ENCODE measurements around the gene TCERG1L.
"Not testable (repeated sequence)": the region's sequence is repeated elsewhere in the genome, so short reads cannot be mapped to it uniquely, and the experiment has no call there.

The TCERG1L gene

DNA sequence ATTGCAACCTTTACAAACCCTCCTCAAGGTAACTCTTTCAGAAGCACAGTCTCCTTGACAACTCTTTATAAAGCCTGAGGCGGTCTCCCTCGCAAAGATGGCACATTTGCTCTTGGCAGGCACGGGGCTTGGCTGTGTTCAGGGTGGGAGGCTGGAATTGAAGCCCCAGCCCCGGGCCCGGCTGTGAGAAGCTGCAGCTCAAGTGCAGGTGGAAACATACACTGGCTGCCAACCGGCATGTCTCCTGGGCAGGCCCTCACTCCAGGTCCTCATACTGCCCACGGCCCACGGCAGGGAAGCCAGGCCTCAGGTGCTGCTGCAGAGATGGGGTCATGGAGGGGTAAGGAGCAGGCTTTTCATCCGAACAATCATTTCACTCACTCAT lies 194.5 kb downstream of the TCERG1L start:
- DNase-seq, result no peak

DNA sequence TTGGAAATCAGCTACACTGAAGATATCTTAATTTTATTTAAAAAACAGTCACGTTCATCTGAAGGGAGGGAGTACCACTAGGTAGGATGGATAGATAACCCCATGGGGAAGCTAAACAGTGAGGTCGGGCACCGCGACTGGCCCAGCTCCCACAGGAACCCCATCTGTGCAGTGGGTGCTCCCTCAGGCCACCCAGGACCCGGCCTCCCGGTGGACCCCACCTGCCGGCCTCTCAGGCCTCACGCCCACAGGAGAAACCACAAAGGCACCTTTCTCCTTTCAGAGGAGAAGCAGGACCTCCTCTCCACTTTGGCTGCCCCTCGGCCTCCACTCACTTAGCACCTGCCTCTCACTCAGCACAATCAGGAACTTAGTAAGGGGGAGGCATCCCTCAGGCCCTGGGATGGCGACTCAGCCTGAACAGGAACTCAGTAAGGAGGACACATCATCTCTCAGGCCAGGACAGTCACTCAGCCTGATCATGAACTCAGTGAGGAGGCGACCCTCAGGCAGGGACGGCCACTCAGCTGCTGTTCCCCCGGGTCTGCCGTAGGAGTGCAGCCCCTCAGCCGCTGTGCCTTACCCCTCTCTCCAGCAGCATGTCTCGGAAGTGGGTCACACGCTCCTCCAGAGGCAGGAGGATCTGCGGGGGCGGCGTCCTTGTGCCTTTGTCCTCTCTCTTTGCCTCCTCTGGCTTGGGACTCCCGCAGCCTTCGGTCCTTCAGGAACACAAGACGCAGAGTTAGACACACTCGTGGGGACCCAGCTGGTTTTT lies 195.1 kb downstream of the TCERG1L start:
- no peak for DNase-seq

DNA sequence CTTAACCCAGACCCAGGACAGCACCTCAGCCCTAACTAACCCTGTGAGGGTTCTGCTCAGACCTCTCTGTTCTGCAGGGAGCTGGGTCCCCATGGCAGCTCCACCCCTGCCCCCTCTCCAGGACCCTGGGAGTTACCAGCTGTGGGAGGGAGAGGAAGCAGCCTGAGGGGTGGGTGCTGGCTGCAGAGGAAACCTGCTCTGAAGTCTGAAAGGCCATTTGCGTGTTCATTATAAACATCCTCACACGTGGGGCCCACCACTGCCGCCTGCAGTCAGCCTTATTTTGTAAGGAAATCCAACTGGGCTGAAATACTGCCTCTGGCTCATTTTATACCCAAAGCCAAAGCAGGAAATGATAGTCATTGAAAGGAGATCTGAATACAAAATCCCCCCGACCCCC lies 195.7 kb downstream of the TCERG1L start:
- no peak for DNase-seq

DNA sequence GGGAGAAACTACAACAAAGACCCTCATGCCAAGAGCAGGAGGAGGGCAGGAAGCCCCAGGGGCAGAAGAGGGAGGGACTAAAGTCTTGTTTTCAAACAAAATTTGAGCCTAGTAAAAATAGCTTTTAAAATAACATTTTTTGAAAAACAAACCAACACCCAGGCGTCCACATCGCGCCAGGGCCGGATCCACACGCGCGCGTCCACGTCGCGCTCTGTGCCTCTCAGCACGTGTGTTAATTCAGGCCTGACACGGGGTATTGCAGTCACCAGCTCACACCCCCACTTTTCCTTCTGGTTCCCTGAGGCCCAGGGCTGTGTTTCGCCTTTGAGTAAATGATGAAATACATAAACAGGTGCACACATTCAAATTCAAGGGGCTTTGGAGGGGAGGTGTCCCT lies 196.2 kb downstream of the TCERG1L start:
- DNase-seq, result no peak

DNA sequence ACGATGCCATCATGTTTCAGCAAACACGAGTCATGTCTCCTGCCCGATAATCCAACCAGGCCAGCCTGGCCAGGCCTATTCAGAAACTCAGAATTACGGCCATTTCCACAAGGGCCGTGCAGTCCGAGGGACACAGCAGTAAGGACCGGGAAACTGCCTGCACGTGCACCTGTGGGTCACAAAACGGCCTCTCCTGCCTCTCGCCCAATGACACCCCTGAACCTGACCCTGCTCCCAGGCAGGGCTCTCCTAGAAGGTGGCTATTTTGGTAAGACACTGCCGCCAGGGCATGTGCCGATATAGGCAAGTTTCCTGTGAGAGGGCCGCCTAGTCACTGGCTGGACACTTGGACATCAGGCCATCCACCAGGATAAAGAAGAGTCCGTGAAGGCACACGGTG lies 196.7 kb downstream of the TCERG1L start:
- DNase-seq, result no peak

DNA sequence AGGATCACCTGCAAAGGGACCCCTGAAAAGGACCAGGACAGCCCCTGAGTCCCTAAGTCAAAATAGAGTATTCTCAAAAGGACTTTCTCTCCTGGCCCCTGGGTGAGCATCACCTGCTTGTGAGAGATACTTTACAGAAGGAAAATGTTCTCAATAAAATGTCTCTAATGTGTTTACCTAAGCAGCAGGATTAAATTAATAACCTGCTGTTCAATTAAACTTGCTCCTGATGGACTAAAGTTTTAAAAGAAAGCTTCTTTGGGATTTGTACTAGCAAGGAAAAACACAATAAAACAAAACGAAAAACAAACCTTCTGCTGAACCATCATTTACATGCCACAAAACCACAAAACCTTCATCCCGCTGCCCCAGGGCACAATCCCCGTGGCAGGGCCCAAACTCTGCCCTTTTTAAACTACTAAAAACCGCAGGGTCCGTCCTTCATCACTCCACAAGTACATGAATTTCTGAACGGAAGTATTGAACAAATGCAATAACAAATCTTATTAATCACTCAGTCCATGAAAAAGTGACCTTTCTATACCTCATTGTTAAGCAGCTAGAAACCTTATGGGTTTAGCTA lies 197.7 kb downstream of the TCERG1L start:
- DNase-seq, result no peak

DNA sequence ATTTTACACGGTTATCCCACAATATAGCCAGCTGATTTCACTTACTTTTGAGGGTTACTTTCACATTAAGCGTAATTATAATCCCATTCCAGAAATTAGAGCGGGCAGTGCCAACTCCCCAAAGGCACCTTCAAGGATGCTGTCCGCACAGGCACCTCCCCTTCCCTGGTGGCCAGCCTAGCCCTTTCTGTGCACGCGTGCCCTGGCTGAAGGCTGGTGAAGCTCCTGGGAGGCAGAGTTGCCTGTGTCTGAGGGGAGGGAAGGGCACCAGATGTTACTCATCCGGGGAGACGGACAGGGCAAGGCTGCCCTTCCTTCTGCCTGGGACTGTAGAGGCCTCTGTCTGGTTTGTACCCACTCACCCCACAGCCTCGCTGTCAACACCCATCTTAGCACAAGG lies 198.4 kb downstream of the TCERG1L start:
- DNase-seq, result no peak

DNA sequence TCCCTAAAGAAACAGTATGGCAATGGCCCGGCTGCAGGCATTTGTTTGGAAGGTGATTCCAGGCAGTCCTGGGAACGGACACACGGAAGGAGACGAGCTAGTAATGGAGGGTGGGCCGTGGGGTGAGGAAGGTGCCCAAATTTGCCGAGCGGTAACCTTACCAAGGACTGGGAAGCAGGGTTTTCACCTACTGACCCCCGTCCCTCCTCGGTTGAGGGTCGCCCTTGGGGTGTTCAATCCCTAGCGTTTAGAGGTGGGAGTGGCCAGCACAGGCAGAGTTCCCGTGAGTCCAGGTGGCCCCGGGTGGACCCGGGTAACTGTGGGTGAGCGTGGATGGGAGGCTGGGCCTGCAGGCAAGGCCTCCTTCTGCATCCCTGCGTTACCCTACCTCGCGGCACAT lies 198.8 kb downstream of the TCERG1L start:
- no peak for DNase-seq

DNA sequence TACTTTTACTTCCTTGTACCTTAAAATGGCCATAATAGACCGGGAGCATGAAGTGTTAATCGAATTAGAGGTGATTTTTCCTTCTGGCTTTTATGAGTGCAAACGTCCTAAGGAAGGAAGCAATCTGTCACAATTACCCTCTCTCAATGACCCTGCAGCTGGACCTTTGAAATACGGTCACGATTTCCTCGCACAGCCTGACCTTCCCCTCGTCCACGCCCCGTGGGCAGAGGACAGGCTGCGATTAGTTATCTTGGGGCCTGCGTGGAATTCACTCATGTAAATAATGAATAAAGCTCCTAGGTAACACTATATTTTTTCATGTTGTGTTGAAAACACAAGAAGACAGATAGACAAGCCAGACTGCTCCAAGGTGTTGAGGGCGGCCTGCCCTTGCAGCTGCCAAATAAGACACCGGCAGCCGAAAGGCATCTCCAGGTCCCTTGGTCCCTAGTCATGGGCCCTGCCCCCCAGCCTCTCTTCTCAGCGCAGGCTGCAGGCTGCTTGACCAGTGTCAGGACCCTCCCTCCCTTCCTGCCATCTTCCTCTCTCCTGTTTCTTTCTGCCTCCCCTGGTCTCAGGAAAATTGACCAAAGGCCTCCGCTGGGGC lies 199.9 kb downstream of the TCERG1L start:
- DNase-seq, result no peak

DNA sequence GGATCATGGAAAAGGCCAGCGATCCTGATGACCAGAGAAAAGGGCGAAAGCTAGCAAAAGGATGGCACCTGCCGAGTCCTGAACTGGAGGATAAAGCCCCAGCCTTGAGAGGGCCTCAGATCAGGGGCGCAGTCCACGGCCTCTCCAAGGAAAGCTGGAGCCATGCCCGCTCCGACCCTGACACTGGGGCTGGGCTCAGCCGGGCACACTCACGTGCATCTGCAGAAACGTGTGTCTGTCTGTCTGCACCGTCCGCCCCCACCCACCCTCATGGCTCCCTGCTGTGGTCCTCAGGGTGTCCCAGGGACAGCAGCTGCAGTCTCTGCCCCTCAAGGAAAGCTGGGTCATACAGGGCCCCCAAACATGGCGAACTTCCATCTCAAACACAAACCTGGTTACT lies 200.5 kb downstream of the TCERG1L start:
- no peak for DNase-seq

DNA sequence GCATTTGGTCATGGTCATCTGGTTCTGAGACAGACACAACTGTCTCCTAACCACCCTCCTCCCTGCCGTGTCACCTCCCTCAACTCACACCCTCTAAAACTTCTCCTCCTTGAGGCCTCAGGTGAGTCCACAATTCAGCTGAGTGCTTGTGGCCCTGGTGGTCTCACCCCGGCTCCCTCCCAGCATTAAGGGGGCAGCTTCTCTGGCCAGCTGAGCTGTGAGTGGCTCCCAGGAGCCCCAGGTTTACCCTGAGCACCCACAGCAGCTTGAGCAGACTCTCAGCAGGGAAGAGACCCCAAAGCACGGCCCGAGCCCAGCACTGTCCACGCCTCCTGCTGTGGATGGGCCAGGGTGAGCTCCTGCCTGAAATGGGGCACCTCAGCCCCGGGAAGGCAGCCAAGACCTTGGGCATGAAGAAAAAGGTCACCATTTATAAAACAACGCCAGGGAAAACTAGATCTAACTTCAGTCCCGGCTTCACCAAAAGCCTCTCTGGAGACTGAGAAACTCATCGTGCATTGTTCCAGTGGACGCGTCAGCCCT lies 201.2 kb downstream of the TCERG1L start:
- DNase-seq, result no peak

DNA sequence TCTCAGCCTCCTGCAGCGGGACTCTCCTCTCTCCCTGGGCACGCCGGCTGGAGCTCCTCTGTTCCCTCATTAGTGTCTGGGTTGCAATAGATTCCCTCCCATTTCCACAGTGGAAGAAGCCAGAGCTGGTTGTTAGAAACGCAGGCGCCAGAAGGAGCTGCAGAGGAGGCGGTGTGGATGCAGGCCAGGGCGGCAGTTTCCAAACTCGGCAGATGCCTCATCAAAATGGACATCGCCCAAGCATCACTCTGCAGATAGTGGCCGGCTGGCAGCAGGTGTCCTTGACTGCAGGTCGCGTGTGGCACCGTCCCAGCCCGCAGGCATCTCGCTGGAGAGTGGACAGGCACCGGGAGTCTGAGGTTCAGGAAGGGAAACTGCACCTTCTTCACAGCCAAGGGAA lies 201.8 kb downstream of the TCERG1L start:
- no peak for DNase-seq

DNA sequence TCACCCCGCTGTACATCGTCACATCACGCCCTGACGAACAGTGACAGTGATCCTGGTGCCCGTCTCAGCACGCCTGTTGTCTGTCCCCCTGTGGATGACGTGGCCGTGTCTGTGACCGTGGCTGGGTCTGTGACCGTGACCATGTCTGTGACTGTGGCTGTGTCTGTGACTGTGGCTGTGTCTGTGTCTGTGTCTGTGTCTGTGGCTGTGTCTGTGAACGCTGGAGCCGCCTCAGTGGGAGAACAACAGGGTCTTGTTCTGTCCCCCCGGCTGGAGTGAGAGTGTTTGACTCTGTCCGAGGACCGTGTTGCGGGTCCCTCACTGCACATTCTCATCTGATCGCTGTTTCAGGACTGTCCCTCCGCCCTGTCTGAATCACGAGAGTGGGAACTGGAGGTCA lies 202.2 kb downstream of the TCERG1L start:
- no peak for DNase-seq

DNA sequence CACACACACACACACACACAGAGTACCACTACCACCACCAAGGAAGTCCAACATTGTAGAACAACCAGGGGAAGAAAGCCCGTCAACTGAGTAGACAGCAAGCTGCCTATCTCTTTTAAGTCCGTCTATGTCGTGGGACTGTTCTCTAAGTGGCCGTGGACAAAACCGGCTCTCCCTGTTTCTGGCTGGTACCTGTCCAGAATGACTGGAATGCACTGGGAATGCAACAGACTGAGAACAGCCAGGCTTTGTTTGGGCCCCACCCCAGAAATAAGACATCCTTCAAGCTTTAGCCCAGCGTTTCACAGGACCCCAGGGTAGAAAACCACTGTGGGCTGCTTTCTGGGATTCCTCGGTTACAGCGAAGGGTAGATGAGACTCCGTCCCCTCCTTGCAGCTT lies 203.6 kb downstream of the TCERG1L start:
- DNase-seq, result no peak

DNA sequence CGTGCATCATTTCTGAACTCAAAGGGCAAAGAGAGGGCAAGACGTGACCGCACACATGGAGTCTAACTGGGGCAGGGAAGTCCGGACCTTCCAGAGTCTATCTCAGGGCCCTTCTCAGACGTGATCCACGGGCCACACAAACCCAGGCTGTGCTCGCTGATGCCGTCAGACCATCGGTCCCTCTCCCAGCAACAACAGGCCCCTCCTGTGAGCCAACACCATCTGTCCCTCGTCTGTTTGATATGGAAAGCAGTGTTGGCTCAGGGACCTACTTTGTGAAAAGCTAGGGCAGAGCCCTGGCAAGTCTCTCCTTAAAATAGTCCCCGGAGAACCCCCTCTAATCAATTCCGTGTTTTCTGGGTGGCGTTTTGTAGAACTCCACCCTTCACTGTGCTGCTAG lies 208.8 kb downstream of the TCERG1L start:
- no peak for DNase-seq

DNA sequence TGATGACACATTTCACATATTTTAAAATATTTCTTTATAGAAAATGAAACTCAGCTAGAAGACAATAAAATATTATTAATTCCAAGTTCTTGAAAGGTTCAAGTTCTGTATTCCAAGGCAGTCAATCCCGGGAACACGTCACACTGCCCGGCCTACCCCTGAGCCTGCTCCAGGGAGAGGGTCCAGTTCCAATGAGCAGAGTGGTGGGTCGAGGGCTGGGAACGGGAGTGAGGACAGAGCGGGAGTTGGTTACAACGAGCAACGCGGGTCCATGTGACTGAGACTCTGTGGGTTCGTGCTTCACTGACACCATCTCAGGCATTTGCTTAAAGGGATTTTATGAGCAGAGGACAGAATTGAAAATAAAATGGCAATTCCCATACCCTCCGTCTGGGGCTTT lies 209.4 kb downstream of the TCERG1L start:
- no peak for DNase-seq

DNA sequence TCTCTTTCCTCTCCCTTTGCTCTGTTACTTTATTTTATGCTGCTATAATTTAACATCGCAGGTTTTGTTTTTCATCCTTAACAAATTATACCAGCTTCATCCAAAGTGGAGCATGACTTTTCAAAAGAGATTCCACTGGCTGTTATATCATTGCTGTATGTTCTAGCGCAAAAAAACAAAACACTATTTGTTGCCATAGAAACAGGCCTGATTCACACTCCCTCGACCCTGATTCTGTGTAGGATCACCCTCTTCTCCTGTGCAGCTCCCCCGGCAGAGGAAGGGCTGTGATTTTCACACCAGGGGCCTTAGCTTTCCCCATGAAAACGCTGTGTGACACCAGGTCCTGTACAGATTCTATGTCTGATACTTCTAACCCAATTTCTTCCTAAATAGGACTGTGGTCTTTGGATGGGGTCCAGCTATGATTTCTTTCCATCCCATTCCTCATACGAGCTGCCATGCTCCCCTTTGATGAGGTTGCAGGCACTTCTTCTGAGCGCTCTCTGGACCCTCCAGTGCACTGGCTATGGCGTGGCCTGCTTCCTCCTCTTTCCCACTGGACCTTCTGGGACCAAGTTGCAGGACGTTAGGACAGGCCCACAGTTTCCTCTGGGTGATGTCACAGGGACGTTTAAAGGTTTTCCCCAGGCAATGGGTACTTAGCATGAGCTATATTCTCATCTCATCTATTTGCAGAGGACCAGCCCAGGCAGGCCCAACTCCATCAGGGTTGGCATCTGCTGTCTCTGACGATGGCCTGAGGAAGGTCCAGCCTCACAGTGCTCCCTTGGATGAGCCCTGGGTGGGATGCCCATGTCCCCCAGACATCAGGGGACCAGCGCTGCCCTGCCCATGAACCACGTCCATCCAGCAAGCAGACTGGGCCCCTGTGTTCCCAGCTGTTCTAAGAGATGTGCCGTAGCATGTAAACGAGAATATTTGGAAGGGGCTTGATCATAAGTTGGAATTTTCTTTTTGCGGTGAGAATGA lies 210.8 kb downstream of the TCERG1L start:
- DNase-seq, result not testable (repeated sequence)

DNA sequence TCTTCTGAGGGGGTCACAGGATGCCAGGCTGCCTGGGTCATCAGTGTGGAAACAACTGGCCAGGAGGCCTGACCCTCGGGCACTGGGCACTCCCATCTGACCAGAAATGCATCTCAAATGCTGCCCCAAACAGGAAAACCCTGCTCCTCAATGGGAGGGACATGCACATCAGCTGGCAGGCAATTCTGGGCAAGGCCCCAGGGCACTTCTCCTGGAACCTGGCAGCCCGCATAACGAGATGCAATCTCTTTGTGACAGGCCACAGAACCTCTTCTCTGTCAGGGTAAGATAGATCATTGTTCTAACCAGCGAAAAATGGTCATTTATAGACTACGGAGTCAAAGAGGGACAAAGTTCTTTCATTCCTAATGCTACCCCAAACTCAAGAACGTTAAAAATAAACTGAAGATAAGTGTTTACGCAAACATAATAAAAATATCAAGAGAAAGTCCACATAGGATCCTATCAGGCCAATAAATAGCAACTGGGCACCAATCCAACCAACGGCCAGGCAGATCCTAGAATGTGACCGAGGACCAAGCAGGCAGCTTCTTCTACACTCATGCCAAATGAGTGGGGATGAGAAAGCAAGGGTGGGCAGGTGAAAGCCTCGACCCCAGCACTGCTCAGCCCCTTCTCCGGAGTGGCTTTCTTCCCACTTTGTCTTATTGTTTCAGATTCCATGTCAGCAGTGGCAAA lies 212.3 kb downstream of the TCERG1L start:
- DNase-seq, result no peak

DNA sequence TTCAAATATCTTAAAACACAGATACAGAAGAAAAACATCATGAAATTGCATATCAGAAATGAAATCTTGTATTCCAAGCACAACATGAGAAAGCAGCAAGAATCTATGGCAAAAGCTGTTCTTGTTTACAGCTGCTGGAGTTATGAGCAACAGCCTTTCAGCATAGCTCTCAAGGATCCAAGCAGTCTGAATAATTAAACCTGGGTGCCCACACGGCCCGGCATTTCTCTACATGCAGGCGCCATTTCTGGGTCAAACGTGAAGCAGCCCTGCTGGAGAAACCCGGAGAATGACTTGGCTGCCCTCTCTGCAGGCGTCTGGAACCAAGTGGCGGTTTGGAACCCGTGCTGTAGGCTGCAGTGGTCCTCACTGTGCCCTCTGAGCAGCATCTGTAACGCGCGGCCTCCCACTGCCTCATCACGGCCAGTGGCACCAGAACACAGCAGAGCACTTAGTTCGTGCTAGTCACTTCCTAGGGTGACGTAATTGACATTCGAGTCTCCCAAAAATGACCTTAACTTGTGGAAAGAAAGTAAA lies 213.0 kb downstream of the TCERG1L start:
- DNase-seq, result no peak

DNA sequence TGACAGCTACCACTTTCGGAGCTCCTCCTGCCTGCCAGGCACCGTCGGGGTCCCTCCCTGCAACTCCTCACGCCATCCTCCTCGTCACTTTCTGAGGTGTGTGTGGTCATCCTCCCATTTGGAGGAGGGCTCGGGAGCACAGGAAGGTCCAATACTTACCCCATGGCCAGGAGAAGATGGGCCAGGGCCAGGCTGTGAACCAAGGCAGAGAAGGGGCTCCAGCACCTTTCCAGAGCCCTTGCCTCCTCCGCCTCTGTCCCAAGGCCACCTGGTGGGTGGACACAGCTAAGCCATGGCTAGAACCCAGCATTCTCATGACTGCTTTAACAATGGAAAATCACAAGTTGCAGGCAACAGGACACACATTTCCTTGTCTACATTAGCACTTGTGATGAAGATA lies 215.5 kb downstream of the TCERG1L start:
- DNase-seq, result no peak

DNA sequence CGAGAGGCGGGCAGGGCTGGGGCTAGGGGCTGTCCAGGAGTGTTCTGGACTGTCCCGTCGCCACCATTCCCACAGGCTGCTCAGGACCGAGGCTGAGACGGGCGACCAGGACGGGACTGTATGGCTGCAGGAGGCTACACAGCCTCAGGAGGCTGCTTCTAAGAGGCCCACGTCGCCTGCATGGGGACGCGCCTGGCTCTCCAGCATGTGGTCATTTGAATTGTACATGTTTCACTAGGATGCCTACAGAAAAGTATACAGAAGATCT lies 216.3 kb downstream of the TCERG1L start:
- DNase-seq, result no peak

DNA sequence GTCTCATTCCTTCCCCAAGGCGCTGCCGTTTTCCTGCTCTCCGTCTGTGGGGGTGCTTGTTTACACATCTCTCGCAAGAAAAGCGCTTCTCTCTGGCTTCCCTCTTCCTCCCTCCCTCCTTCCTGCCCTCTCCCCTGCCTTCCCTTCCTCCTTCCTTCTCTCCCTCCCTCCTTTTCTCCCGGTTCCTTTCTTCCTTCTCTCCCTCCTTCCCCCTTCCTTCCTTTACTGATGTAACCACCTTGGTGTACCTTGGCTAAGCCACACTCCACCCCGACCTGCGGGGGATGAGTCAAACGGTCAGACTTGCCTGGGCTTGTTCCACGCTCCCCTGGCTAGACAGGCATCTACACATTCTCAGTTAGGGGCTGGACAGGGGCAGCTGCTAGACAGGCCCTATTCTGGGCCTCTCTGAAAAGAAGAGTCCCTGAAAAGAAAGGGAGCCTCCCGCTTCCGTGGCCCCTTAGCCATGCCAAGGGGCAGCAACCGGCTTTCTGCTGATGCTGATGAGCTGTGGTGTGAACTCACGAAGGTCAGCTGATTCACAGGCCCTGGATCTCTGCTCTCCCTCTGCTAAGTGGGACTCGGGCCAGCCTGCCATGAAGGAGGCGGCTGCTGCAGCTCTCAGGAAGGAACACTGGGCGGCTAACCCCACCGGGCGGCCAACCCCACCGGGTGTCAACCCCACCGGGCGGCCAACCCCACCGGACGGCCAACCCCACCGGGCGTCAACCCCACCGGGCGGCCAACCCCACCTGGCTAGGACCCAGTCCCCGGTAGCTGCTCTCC lies 216.8 kb downstream of the TCERG1L start:
- no peak for DNase-seq
